OCI-LY7 (cell line): ENCODE results near the gene DOCK4. TPM values are rescaled to one million over a fixed set of nuclear protein-coding genes. Genes with fewer than 3 reads are reported as not detected.

Experiments used
- BruUV-seq: library from RNA; stranded (reverse); fragments of 400-500 nt; replicated peaks from 2 replicates; lab custom pipeline; 2021; lab: Mats Ljungman, UMichigan
- CTCF ChIA-PET: fragments of 300-600 bp; sonication (Branson Sonifier 250); formaldehyde crosslinking; loops from one replicate; lab custom pipeline; 2022; ENCODE audit warnings: antibody characterized with exemption; ENCODE audit not compliant: unreplicated experiment; lab: Charles Lee
- POLR2A ChIA-PET: fragments of 300-600 bp; sonication (Branson Sonifier 250); formaldehyde crosslinking; loops from one replicate; lab custom pipeline; 2022; ENCODE audit warnings: antibody characterized with exemption; lab: Charles Lee
- DNase-seq: peaks from one replicate; pipeline ENCODE4 v3.0.0-alpha.2; 2015; ENCODE audit warnings: low spot score
- H2AFZ ChIP-seq: fragments of 200-600 bp; sonication (generic), shearing (Covaris generic); 2 replicates; pipeline ENCODE4 v1.6.1; 2014; ENCODE audit warnings: mild to moderate bottlenecking, antibody characterized with exemption, low read length, moderate library complexity
- H3K27ac ChIP-seq: fragments of 200-600 bp; sonication (generic); 2 replicates; pipeline ENCODE4 v1.5.1; 2014; ENCODE audit warnings: mixed run types, low read depth, mild to moderate bottlenecking, moderate library complexity, low read length, inconsistent platforms; ENCODE audit not compliant: poor library complexity, severe bottlenecking
- H3K36me3 ChIP-seq: fragments of 200-600 bp; sonication (generic); 2 replicates; pipeline ENCODE4 v1.6.1; 2014; ENCODE audit warnings: mild to moderate bottlenecking, antibody characterized with exemption, low read length, moderate library complexity, mixed read lengths; ENCODE audit not compliant: insufficient read depth
- H3K4me1 ChIP-seq: fragments of 200-600 bp; sonication (generic); 2 replicates; pipeline ENCODE4 v1.5.1; 2014; ENCODE audit warnings: mild to moderate bottlenecking, low read length; ENCODE audit not compliant: insufficient read depth, poor library complexity, severe bottlenecking
- H3K4me2 ChIP-seq: fragments of 200-600 bp; sonication (generic); 2 replicates; pipeline ENCODE4 v1.6.1; 2014; ENCODE audit warnings: mild to moderate bottlenecking, low read length
- H3K4me3 ChIP-seq: fragments of 200-600 bp; sonication (generic); 2 replicates; pipeline ENCODE4 v1.5.1; 2014; ENCODE audit warnings: mild to moderate bottlenecking, low read depth, low read length; ENCODE audit not compliant: poor library complexity, severe bottlenecking
- H3K79me2 ChIP-seq: fragments of 200-600 bp; sonication (generic); 2 replicates; pipeline ENCODE4 v1.6.1; 2016; ENCODE audit warnings: low read depth, mild to moderate bottlenecking, low read length, moderate library complexity, mixed read lengths; ENCODE audit not compliant: insufficient read depth
- H3K9me2 ChIP-seq: fragments of 200-600 bp; sonication (generic); 2 replicates; pipeline ENCODE4 v1.6.1; 2016; ENCODE audit warnings: mild to moderate bottlenecking, low read length, mixed read lengths; ENCODE audit not compliant: insufficient read depth
- H3K9me3 ChIP-seq: fragments of 200-600 bp; sonication (generic); 2 replicates; pipeline ENCODE4 v1.6.1; 2014; ENCODE audit warnings: mild to moderate bottlenecking, mixed run types, low read length, mixed read lengths
- H4K20me1 ChIP-seq: fragments of 200-600 bp; sonication (generic); 2 replicates; pipeline ENCODE4 v1.6.1; 2014; ENCODE audit warnings: mild to moderate bottlenecking, antibody characterized with exemption, low read length, moderate library complexity, mixed read lengths; ENCODE audit not compliant: insufficient read depth
- EZH2phosphoT487 ChIP-seq: fragments of 200-600 bp; sonication (generic); IDR thresholded peaks from 2 replicates; pipeline ENCODE4 v1.6.1; 2018; ENCODE audit warnings: low read depth, borderline replicate concordance, mild to moderate bottlenecking, mixed run types, antibody characterized with exemption, low read length, moderate library complexity, mixed read lengths
- intact Hi-C: fragments of 100-400 bp; cut with micrococcal nuclease; formaldehyde crosslinking; loops from one replicate; pipeline ENCODE4 v1.10.0; 2022; ENCODE audit not compliant: unreplicated experiment
- total RNA-seq, 2 experiments: library from RNA; depleted of rRNA in 1 of 2; stranded (reverse); fragments of >200 nt in 1 of 2; shearing (Covaris generic) in 1 of 2; gene quantifications; 2 replicates each; pipeline ENCODE4 v1.2.3, GENCODE V29; 2014 to 2022
- TF ChIP-seq, protein P1 (sequence below): fragments of 200-600 bp; sonication (generic); conservative IDR thresholded peaks from 2 replicates; pipeline ENCODE4 v1.5.1; 2014; ENCODE audit warnings: mild to moderate bottlenecking, antibody characterized with exemption, low read length, moderate library complexity, mixed read lengths

Gene DOCK4
- total RNA-seq, 2 experiments from 2014 or later: 0.91 to 4.9 TPM

DNA sequence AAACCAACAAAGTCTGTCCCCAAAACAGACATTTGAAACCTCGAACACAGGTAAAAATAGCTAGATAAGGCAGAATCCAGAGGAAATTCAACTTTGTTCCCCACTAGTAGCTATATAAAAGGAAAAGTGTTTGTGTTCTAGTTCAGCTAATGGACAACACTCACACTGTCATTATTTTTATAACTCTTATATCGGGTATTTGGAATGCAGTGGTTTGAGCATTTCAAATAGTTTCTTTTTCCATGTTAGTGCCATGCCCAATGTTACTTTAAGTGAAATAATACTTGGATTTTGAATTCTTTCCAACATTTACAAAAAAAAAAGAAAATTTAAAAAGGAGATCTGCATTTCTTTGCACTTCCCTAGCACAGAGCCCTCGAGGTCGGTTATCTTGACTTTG, 213.6 kb downstream of the DOCK4 start:
- CTCF ChIA-PET: no interaction called here
- no peak overlapping the region for H2AFZ ChIP-seq
- no peaks in the 10 kb centered on the region for H3K36me3 ChIP-seq
- H3K9me2 ChIP-seq: no peaks in the 10 kb centered on the region
- no peak overlapping the region for H3K4me2 ChIP-seq
- H3K27ac ChIP-seq: no peak overlapping the region
- H3K4me1 ChIP-seq: peaks cover 3% of the 10 kb centered on the region
- POLR2A ChIA-PET: interaction anchor here (0.7 kb wide), 1 partner anchor 75 kb away, joined by 3 read pairs; no protein-coding TSS in a partner anchor
- no peak for DNase-seq
- no TSS peak for BruUV-seq
- H4K20me1 ChIP-seq: no peaks in the 10 kb centered on the region
- TF ChIP-seq, protein P1, sequence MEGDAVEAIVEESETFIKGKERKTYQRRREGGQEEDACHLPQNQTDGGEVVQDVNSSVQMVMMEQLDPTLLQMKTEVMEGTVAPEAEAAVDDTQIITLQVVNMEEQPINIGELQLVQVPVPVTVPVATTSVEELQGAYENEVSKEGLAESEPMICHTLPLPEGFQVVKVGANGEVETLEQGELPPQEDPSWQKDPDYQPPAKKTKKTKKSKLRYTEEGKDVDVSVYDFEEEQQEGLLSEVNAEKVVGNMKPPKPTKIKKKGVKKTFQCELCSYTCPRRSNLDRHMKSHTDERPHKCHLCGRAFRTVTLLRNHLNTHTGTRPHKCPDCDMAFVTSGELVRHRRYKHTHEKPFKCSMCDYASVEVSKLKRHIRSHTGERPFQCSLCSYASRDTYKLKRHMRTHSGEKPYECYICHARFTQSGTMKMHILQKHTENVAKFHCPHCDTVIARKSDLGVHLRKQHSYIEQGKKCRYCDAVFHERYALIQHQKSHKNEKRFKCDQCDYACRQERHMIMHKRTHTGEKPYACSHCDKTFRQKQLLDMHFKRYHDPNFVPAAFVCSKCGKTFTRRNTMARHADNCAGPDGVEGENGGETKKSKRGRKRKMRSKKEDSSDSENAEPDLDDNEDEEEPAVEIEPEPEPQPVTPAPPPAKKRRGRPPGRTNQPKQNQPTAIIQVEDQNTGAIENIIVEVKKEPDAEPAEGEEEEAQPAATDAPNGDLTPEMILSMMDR: no peak
- TF ChIP-seq EZH2phosphoT487: no peak
- intact Hi-C loops: no loop called here
- H3K79me2 ChIP-seq: no peaks in the 10 kb centered on the region
- H3K9me3 ChIP-seq: no peaks in the 10 kb centered on the region
- H3K4me3 ChIP-seq: no peak overlapping the region

DNA sequence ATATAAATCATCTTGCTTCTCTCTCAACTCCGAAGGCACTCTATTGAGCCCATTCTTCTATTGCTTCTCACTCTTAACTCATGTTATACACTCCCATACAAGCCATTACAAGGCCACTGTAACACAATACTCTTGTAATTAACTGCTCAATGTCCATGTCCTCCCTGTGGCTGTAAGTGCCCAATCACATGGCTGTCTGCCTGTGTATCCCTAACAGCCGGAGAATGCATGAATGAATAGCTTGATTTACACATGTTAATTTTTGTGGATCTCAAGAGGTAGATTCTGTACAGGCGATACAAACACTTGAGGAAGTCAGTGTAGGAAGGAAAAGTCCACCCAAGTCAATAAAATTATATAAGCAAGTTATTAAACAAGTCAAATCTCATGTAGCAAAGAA, 215.6 kb downstream of the DOCK4 start:
- Histone ChIP-seq H3K4me2 (no peak overlapping the region), H3K79me2 (no peaks in the 10 kb centered on the region), H2AFZ (no peak overlapping the region), H4K20me1 (no peaks in the 10 kb centered on the region), H3K4me1 (peaks cover 5% of the 10 kb centered on the region), H3K36me3 (no peaks in the 10 kb centered on the region), H3K4me3 (no peak overlapping the region), H3K9me2 (no peaks in the 10 kb centered on the region), H3K27ac (no peak overlapping the region), H3K9me3 (no peaks in the 10 kb centered on the region)
- POLR2A ChIA-PET: no interaction called here
- no peak for DNase-seq
- no TSS peak for BruUV-seq
- CTCF ChIA-PET: no interaction called here
- intact Hi-C loops: no loop called here
- TF ChIP-seq, protein P1: no peak
- no peak for TF ChIP-seq EZH2phosphoT487

- Histone ChIP-seq H3K4me1 (peaks cover 5% of the 10 kb centered on the region), H3K4me3 (no peak overlapping the region), H3K79me2 (no peaks in the 10 kb centered on the region), H3K36me3 (no peaks in the 10 kb centered on the region), H3K9me3 (no peaks in the 10 kb centered on the region), H4K20me1 (no peaks in the 10 kb centered on the region), H2AFZ (peak overlapping the region; percentile 83), H3K4me2 (peak overlapping the region; percentile 18; the same call in 1 of the 2 replicates), H3K9me2 (no peaks in the 10 kb centered on the region), H3K27ac (no peak overlapping the region)
- intact Hi-C loops: no loop called here
- ChIA-PET POLR2A (interaction anchor here (0.8 to 1.3 kb wide), 4 partner anchors 11 to 57 kb away, joined by 3 to 4 read pairs (median 3); no protein-coding TSS in a partner anchor), CTCF (interaction anchor here (0.6 kb wide), 1 partner anchor 30 kb away, joined by 4 read pairs; no protein-coding TSS in a partner anchor)
- TF ChIP-seq EZH2phosphoT487: no peak
- TF ChIP-seq, protein P1: no peak
- peak; percentile 1 for DNase-seq
- BruUV-seq: no TSS peak
Measured at GRCh38 chr7:111987886-111988285, 218.3 kb downstream of the DOCK4 start.
